ENCODE measurements around the gene PLAAT5.
"Not testable (repeated sequence)": the region's sequence is repeated elsewhere in the genome, so short reads cannot be mapped to it uniquely, and the experiment has no call there.

DNA sequence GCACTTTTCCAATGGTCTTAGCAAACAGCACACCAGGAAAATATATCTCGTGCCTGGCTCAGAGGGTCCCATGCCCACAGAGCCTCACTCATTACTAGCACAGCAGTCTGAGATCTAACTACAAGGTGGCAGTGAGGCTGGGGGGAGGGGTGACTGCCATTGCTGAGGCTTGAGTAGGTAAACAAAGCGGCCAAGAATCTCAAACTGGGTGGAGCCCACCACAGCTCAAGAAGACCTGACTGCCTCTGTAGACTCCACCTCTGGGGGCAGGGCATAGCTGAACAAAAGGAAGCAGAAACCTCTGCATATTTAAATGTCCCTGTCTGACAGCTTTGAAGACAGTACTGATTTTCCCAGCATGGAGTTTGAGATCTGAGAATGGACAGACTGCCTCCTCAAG is 60.2 kb downstream of the PLAAT5 start:
- TF ChIP-seq, protein P1, sequence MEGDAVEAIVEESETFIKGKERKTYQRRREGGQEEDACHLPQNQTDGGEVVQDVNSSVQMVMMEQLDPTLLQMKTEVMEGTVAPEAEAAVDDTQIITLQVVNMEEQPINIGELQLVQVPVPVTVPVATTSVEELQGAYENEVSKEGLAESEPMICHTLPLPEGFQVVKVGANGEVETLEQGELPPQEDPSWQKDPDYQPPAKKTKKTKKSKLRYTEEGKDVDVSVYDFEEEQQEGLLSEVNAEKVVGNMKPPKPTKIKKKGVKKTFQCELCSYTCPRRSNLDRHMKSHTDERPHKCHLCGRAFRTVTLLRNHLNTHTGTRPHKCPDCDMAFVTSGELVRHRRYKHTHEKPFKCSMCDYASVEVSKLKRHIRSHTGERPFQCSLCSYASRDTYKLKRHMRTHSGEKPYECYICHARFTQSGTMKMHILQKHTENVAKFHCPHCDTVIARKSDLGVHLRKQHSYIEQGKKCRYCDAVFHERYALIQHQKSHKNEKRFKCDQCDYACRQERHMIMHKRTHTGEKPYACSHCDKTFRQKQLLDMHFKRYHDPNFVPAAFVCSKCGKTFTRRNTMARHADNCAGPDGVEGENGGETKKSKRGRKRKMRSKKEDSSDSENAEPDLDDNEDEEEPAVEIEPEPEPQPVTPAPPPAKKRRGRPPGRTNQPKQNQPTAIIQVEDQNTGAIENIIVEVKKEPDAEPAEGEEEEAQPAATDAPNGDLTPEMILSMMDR (IDR thresholded peaks at IDR 0.05): not testable (repeated sequence)
- TF ChIP-seq POLR2A (IDR thresholded peaks at IDR 0.05): not testable (repeated sequence)
